Endothelial cell of umbilical vein (primary cell): ENCODE data around the gene ZNF669. TPM values are rescaled to one million over a fixed set of nuclear protein-coding genes. Genes with fewer than 3 reads are reported as not detected.
A peak's percentile ranks its signal among the peaks of the same experiment; 100 is the strongest.

Experiments used
- BruUV-seq: library from RNA; stranded (reverse); fragments of 400-500 nt; replicated peaks from 2 replicates; lab custom pipeline; 2021; lab: Mats Ljungman, UMichigan
- CTCF ChIA-PET: fragments of 300-600, 350-600 bp; sonication (Branson Sonifier 250); formaldehyde crosslinking; loops from one replicate; lab custom pipeline; 2021; ENCODE audit warnings: antibody characterized with exemption, inconsistent platforms; lab: Charles Lee
- POLR2A ChIA-PET: fragments of 300-600, 350-600 bp; sonication (Branson Sonifier 250); formaldehyde crosslinking; loops from one replicate; lab custom pipeline; 2021; ENCODE audit warnings: antibody characterized with exemption, inconsistent platforms; lab: Charles Lee
- DNase-seq: peaks from one replicate; pipeline ENCODE4 v3.0.0-alpha.2; 2011; ENCODE audit warnings: low read depth, low spot score
- FAIRE-seq: peaks from 2 replicates; lab custom pipeline; 2011; peaks lifted over from hg19 to GRCh38; lab: Jason Lieb, UNC
- H2AFZ ChIP-seq: 2 replicates; pipeline ENCODE4 v1.6.0; 2012; ENCODE audit warnings: low read depth, low read length, control low read depth, inconsistent platforms
- H3K27ac ChIP-seq: 2 replicates; pipeline ENCODE4 v1.5.1; 2011; ENCODE audit warnings: low read depth, mild to moderate bottlenecking, control low read depth, low read length, moderate library complexity; ENCODE audit not compliant: insufficient read depth
- H3K27me3 ChIP-seq, 2 experiments: 2 replicates each; pipeline versions ENCODE4 v1.6.0 to v1.6.1; 2011; ENCODE audit warnings: low read length in 2 of 2, mixed read lengths in 1 of 2; ENCODE audit not compliant: control insufficient read depth in 2 of 2, insufficient read depth in 2 of 2
- H3K36me3 ChIP-seq, 2 experiments: 2 replicates in 1 of 2; 3 replicates in 1 of 2; pipeline ENCODE4 v1.5.1; 2011; ENCODE audit warnings: low read length in 2 of 2, mild to moderate bottlenecking in 1 of 2, moderate library complexity in 1 of 2; ENCODE audit not compliant: control insufficient read depth in 2 of 2, insufficient read depth in 2 of 2; ENCODE audit errors: extremely low read depth in 1 of 2
- H3K4me1 ChIP-seq: 3 replicates; pipeline ENCODE4 v1.5.1; 2011; ENCODE audit warnings: mild to moderate bottlenecking, low read length; ENCODE audit not compliant: control insufficient read depth, insufficient read depth; ENCODE audit errors: extremely low read depth
- H3K4me2 ChIP-seq: 2 replicates; pipeline ENCODE4 v1.6.1; 2011; ENCODE audit warnings: low read length, control low read depth, mixed read lengths; ENCODE audit not compliant: insufficient read depth
- H3K4me3 ChIP-seq, 3 experiments: fragments of 200-600 bp in 1 of 3; sonication (generic), shearing (Covaris generic) in 1 of 3; replicated peaks in 1 of 3; 2 replicates each; pipeline ENCODE4 v1.5.1; 2011 to 2016; ENCODE audit warnings: control low read depth in 3 of 3, low read length in 3 of 3, mild to moderate bottlenecking in 2 of 3, inconsistent platforms in 1 of 3, low read depth in 1 of 3, moderate library complexity in 1 of 3; ENCODE audit not compliant: insufficient read depth in 1 of 3
- H3K79me2 ChIP-seq: 2 replicates; pipeline ENCODE4 v1.6.0; 2012; ENCODE audit warnings: low read length, inconsistent platforms; ENCODE audit not compliant: control insufficient read depth, insufficient read depth
- H3K9ac ChIP-seq: replicated peaks from 2 replicates; pipeline ENCODE3; 2011; ENCODE audit warnings: low read length, control low read depth; ENCODE audit not compliant: insufficient read depth; ENCODE audit errors: extremely low read depth
- H3K9me1 ChIP-seq: replicated peaks from 3 replicates; pipeline ENCODE4 v1.6.0; 2011; ENCODE audit warnings: mild to moderate bottlenecking, low read length; ENCODE audit not compliant: control insufficient read depth, insufficient read depth; ENCODE audit errors: extremely low read depth
- H3K9me3 ChIP-seq: replicated peaks from 2 replicates; pipeline ENCODE4 v1.5.1; 2012; ENCODE audit warnings: low read length, inconsistent platforms; ENCODE audit not compliant: control insufficient read depth, insufficient read depth
- H4K20me1 ChIP-seq: replicated peaks from 2 replicates; pipeline ENCODE3; 2011; ENCODE audit warnings: mild to moderate bottlenecking, low read length; ENCODE audit not compliant: control insufficient read depth, insufficient read depth; ENCODE audit errors: extremely low read depth
- EZH2 ChIP-seq: IDR thresholded peaks from 2 replicates; pipeline ENCODE4 v1.6.1; 2012; ENCODE audit warnings: borderline replicate concordance, low read depth, mild to moderate bottlenecking, moderate library complexity, low read length, inconsistent platforms; ENCODE audit not compliant: severe bottlenecking
- FOS ChIP-seq: IDR thresholded peaks from 2 replicates; pipeline ENCODE4 v1.6.1; 2011; ENCODE audit warnings: mild to moderate bottlenecking, low read length, moderate library complexity, borderline replicate concordance; ENCODE audit not compliant: insufficient read depth
- GATA2 ChIP-seq: IDR thresholded peaks from 2 replicates; pipeline ENCODE4 v1.7.0; 2011; ENCODE audit warnings: low read depth, mild to moderate bottlenecking, moderate library complexity, mixed read lengths, low read length; ENCODE audit not compliant: insufficient read length, insufficient read depth
- JUN ChIP-seq: IDR thresholded peaks from 2 replicates; pipeline ENCODE4 v1.6.1; 2011; ENCODE audit warnings: borderline replicate concordance, low read depth; ENCODE audit not compliant: insufficient read length, insufficient read depth
- MYC ChIP-seq: IDR thresholded peaks from one replicate; pipeline ENCODE4 v1.6.1; 2011; ENCODE audit warnings: mild to moderate bottlenecking, low read depth, low read length
- POLR2A ChIP-seq: IDR thresholded peaks from 2 replicates; pipeline ENCODE4 v1.6.1; 2012; ENCODE audit warnings: low read depth, mild to moderate bottlenecking, control low read depth, low read length
- POLR2AphosphoS5 ChIP-seq: IDR thresholded peaks from 2 replicates; pipeline ENCODE4 v1.6.1; 2012; ENCODE audit warnings: low read depth, mild to moderate bottlenecking, control low read depth, low read length, moderate library complexity; ENCODE audit not compliant: insufficient read depth
- dilution Hi-C: fragments of 300-500 bp; cut with MboI; formaldehyde crosslinking; loops from one replicate; pipeline ENCODE4 v1.15.0; 2019; ENCODE audit warnings: low sequenced_read_pairs; ENCODE audit not compliant: extremely low pct_ligation_motif_present
- intact Hi-C: fragments of 100-400 bp; cut with micrococcal nuclease; formaldehyde crosslinking; loops from one replicate; pipeline ENCODE4 v1.10.0; 2022
- polyA plus RNA-seq, 4 experiments: library from polyadenylated mRNA; depleted of rRNA in 3 of 4; stranded (reverse) in 3 of 4; unstranded in 1 of 4; fragments of >200 nt; gene quantifications; 2 replicates each; pipeline versions ENCODE4 v1.2.1 to v1.2.3, GENCODE V29; 2011 to 2012; ENCODE audit warnings: missing spikeins in 1 of 4
- total RNA-seq: library from RNA; stranded (reverse); gene quantifications from 2 replicates; pipeline ENCODE4 v1.2.3, GENCODE V29; 2021
- TF ChIP-seq, protein P1 (sequence below): IDR thresholded peaks from 2 replicates; pipeline ENCODE4 v1.6.1; 2011; ENCODE audit not compliant: insufficient read depth, insufficient read length
- TF ChIP-seq, protein P2 (sequence below), 2 donors: IDR thresholded peaks; 1 replicate in 1 of 2; 2 replicates in 1 of 2; pipeline ENCODE4 v1.5.1; 2011; ENCODE audit warnings: low read length in 2 of 2, mild to moderate bottlenecking in 2 of 2, moderate library complexity in 2 of 2, control low read depth in 1 of 2, inconsistent platforms in 1 of 2, low read depth in 1 of 2; ENCODE audit not compliant: insufficient read depth in 1 of 2; ENCODE audit errors: extremely low read depth in 1 of 2

The ZNF669 gene
- total and polyA plus RNA-seq, 2 donors (not counting 3 experiments of a cell fraction or from before 2014, with no cell fraction given), result 2.4 to 7.8 TPM

DNA sequence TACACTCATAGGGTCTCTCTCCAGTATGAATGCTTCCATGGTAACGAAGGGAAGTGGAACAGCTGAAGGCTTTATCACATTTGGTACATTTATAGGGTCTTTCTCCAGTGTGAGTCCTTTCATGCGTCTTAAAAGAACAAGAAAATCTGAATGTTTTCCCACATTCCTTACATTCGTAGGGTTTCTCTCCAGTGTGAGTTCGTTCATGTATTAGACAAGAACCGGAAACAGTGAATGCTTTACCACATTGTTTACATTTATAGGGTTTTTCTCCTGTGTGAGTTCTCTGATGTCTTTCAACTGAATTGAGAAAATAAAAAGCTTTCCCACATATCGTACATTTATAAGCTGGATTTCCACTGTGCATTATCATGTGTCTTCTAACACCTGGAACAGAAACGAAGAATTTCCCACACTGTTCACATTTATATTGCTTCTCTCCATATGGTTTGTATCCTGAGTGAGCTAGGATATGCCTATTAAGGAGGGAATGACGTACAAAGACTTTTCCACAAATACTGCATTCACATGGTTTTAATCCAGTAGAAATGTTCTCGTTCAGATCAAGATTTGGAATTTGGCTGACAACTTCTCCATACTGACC is 3.4 kb downstream of the ZNF669 start:
- Histone ChIP-seq H4K20me1 (no peaks in the 10 kb centered on the region), H3K9me1 (no peaks in the 10 kb centered on the region), H3K27ac (no peak overlapping the region), H3K4me2 (no peak overlapping the region), H3K27me3 (no peaks in the 10 kb centered on the region), H3K4me3 (no peak overlapping the region), H2AFZ (no peak overlapping the region), H3K9ac (no peak overlapping the region), H3K4me1 (peaks cover 4% of the 10 kb centered on the region), H3K9me3 (peaks cover 13% of the 10 kb centered on the region), H3K79me2 (peaks cover 16% of the 10 kb centered on the region), H3K36me3 (peaks cover 10 to 13% of the 10 kb centered on the region in 2 experiments)
- BruUV-seq, result no TSS peak
- dilution Hi-C loops (no loop called here), intact Hi-C loops (loop anchor here (5.0 kb wide), 2 partner anchors 43 to 112 kb away; no protein-coding TSS in a partner anchor)
- FAIRE-seq, result no peak
- no peak for TF ChIP-seq MYC
- TF ChIP-seq, protein P1, sequence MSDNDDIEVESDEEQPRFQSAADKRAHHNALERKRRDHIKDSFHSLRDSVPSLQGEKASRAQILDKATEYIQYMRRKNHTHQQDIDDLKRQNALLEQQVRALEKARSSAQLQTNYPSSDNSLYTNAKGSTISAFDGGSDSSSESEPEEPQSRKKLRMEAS, result no peak
- ChIA-PET POLR2A (no interaction called here), CTCF (no interaction called here)
- DNase-seq, result no peak

DNA sequence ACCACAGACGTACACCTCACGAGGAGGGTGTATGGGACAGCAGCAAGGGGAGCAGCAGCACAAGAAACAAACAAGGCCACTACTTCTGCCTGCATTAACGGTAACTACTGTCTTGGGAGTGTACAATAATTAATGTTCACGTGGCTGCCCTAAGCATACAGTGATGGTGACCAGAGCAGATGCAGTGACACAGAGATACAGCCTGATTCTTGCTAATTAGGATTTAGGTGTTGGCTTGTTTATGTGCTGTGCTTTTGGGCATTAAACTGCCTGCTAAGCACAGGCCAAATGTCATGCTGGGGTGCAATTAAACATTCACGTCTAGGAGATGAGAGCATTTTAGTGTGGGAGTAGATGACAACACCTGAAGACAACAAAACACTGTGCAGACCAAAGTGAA is 7.2 kb downstream of the ZNF669 start:
- DNase-seq (no peak), FAIRE-seq (peak; percentile 50)
- no peaks in the 10 kb centered on the region for H3K4me1 ChIP-seq
- no peaks in the 10 kb centered on the region for H4K20me1 ChIP-seq
- H3K4me2 ChIP-seq, result no peak overlapping the region
- no peak overlapping the region for H3K4me3 ChIP-seq
- peaks cover 13% of the 10 kb centered on the region for H3K9me3 ChIP-seq
- no peak overlapping the region for H3K27ac ChIP-seq
- intact Hi-C loops, result no loop called here
- CTCF ChIA-PET, result no interaction called here
- peaks cover 10 to 13% of the 10 kb centered on the region in 2 experiments for H3K36me3 ChIP-seq
- no peak overlapping the region for H3K9ac ChIP-seq
- no peaks in the 10 kb centered on the region for H3K9me1 ChIP-seq
- POLR2A ChIA-PET, result no interaction called here
- BruUV-seq, result no TSS peak
- dilution Hi-C loops, result no loop called here
- TF ChIP-seq, protein P2, sequence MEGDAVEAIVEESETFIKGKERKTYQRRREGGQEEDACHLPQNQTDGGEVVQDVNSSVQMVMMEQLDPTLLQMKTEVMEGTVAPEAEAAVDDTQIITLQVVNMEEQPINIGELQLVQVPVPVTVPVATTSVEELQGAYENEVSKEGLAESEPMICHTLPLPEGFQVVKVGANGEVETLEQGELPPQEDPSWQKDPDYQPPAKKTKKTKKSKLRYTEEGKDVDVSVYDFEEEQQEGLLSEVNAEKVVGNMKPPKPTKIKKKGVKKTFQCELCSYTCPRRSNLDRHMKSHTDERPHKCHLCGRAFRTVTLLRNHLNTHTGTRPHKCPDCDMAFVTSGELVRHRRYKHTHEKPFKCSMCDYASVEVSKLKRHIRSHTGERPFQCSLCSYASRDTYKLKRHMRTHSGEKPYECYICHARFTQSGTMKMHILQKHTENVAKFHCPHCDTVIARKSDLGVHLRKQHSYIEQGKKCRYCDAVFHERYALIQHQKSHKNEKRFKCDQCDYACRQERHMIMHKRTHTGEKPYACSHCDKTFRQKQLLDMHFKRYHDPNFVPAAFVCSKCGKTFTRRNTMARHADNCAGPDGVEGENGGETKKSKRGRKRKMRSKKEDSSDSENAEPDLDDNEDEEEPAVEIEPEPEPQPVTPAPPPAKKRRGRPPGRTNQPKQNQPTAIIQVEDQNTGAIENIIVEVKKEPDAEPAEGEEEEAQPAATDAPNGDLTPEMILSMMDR (IDR thresholded peaks at IDR 0.05; ENCODE audit: extremely low read depth in 1 of 2, insufficient read depth in 1 of 2, low read depth in 1 of 2, low read length in 2 of 2), result no peak
- no peak for TF ChIP-seq POLR2A
- TF ChIP-seq, protein P1, result no peak
- no peak for TF ChIP-seq EZH2
- TF ChIP-seq FOS, result no peak
- no peak for TF ChIP-seq MYC
- no peak for TF ChIP-seq GATA2
- TF ChIP-seq JUN, result no peak
- TF ChIP-seq POLR2AphosphoS5, result no peak
- H2AFZ ChIP-seq, result no peak overlapping the region
- H3K79me2 ChIP-seq, result no peaks in the 10 kb centered on the region
- no peaks in the 10 kb centered on the region for H3K27me3 ChIP-seq
